Right forelimb (tissue), 1 donor: ENCODE results near the gene YWHAH.

Source experiments
- DNase-seq: peaks from one replicate; pipeline ENCODE4 v3.0.0-alpha.2; 2018

YWHAH gene

DNA sequence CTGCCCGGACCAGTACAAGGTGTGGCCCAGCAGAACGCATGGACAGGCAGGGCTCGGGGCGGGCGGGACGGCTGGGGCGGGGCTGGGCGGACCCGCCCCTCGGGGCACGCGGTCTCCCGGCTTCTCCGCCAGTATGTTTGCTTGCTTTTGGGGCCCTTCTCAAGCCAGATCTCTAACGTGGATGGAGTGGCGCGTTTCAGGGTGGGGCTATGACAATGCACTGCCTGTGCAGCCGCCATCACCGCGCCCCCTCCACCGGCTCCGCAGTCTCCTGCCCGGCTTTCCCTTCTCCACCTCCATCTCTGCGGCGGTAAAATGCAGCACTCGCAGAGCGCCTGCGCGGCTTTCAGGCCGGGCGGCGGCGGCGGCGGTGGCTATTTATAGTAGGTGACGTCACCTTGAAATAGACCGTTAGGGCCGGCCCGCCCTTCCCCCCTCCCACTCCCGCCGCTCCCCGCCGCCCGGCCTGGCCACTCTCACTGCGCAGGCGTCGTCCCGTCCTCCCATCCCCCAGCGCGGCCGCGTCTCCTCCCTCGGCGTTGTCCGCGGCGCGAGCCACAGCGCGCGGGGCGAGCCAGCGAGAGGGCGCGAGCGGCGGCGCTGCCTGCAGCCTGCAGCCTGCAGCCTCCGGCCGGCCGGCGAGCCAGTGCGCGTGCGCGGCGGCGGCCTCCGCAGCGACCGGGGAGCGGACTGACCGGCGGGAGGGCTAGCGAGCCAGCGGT lies at the start of gene YWHAH:
YWHAH (plus strand) TSS at position 558 of the 722 bp plus-strand sequence. CDS start 199 bp downstream, outside the sequence.
- peak; percentile 99 for DNase-seq

DNA sequence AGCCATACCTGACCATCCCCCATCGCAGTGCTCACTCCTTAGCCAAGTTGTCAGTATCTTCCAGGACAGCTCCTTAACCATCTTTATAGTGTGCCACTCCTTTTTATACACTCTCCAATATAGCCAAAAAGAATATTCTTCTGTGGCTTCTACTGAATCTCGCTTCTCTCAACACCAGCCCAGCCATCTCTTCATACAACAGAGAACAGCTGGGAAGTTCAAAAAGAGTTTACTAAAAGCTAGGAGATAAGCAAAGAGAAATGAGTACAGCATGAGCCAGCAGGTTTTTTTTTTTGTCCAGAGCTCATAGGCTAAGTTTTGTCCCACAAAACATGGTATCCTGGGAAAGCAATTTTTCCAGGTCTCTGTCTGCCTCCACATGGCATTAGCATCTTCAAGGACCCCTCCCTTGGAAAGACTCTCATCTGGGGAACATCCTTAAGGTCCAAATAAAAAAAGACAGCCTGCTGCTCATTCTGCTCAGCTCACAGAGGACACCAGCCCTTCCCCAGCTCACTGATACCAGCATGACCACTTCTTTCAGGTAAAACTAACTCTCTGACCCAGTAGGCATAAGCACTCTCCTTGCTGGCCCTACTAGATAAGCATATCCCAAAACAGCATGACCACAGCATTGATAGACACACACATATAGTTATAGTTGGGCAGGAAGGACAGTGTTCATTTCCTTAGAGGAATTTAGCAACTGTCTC lies 48.8 kb upstream of the YWHAH start:
- no peak for DNase-seq

GRCh38 chr22:31896472-31896871 lies 47.9 kb upstream of the YWHAH start:
- no peak for DNase-seq

GRCh38 chr22:31897842-31898805 lies 46.2 kb upstream of the YWHAH start:
- no peak for DNase-seq

DNA sequence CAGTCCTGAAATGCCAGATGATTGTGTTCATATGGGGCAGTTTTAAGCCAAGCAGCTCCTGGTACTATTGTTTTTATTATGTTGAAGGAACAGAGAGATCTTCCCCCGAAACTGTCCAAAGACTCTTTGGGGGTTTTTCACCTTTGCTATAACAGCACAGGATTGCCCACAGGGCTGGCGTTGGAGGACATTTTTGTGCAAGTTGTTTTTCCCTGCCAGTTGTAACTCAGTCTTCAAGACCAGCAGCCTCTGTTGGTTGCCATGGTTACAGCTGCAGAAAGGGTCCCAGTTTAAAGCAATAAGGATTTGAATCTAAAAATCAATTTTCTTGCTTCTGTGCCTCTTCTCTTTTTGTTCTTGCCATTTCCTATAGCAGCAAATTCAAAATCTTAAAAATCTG lies 45.4 kb upstream of the YWHAH start:
- no peak for DNase-seq

DNA sequence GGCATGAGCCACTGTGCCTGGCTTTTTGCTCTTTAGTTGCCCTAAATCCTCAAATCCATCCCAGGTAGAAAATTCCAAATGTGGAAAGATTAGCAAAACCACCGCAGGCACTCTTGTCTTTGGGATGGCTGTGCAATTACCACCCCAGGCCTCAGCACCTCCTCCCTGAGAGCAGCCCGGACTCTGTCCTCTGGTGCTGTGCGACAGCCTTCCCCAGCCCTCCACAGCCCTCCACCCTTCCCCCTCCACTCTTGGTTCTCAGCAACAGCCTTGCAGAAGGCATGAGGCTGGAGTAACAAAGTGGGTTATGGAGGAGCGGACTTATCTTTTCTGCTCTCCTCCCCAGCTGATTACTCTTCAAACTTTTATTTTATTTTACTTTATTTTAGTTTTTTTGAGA lies 44.7 kb upstream of the YWHAH start:
- DNase-seq, result no peak

DNA sequence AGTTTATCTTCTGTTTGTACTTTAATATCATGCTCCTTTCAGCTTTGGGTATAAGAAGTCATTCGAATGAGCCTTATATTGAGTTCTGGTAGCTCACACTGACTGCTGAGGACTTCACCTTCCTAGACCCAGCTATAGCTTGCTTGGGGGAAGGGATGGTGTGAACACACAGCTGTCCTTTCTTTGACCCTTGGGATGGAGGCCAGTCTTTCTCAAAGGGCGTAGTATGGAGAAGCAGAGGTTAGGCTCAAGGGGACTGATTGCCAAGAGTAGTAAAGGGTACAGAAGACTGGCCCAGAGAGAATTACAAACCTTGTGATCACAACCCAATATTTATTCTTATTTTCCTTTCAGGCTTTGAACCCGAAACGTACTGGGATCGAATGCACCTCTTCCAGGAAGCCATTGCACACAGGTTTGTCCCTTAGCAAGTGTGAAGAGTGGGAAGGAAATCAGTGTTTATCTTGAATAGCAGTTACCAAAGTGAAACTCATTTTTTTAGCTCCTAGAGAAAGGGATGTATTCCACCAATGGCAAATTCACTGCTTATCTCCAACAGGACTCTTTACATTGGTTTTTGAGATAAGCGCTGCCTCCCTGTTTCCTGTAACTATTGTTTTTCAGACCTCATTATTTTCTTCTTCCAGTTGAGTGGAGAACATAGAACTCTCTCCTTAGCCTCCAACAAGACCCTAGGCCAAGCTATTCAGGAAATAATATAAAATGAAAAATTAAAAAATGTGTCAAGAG lies 42.8 kb upstream of the YWHAH start:
- DNase-seq, result no peak

- no peak for DNase-seq
These were observed 39.7 kb upstream of the YWHAH start for GRCh38 chr22:31904651-31905050.

- DNase-seq, result no peak
These were observed 39.0 kb upstream of the YWHAH start for GRCh38 chr22:31905356-31905755.

- DNase-seq, result no peak
These were observed 38.2 kb upstream of the YWHAH start for GRCh38 chr22:31906086-31906485.

DNA sequence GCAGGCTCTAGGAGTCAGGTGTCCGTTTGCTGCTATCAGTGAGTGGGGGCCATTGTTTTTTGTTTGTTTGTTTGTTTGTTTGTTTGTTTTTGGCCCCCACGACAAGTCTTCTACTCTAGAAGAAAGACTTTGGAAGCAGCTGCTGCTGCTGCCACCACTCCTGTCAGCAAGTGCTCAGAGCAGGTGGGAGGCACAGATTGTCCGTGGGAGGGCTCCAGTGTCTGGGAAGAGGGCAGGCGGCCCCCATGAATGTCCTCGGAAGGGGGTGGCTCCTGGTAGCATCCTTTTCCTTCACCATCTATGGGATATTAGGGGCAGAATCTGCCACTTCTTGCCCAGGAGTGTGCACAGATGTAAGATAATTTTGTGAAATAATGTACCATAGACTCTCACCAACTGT lies 37.8 kb upstream of the YWHAH start:
- DNase-seq, result no peak

GRCh38 chr22:31909977-31910376 lies 34.4 kb upstream of the YWHAH start:
- DNase-seq, result no peak

DNA sequence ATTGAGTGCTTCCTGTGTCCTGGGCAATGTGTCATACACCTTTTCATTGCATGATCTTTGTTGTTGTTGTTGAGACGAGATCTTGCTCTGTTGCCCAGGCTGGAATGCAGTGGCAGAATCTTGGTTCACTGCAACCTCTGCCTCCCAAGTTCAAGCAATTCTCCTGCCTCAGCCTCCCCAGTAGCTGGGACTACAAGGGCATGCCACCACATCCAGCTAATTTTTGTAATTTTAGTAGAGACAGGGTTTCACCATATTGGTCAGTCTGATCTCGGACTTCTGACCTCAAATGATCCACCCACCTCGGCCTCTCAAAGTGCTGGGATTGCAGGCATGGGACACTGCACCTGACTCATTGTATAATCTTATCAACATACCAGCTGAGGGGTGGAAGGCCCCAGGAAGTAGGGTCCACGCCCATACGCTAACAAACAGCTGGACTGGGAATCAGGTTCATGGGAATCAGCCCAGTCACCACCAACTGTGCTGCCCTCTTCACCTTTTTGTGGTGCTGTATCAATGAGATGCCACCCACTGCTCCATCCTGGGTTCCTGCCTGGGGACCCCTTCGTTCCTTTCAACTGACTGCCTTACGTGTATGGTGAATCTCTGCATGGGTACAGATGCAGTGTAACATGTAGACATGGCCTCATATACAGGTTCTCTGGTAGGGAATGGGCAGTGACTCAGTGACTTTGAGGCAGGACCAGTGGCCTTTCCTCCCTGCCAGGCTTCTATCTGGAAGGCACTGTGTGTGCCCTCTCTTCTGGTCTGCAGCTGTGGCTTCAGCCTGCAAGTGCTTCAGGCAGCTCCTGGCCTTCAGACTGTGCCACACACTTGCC lies 32.5 kb upstream of the YWHAH start:
- DNase-seq, result no peak

- no peak for DNase-seq
These were observed 32.0 kb upstream of the YWHAH start for GRCh38 chr22:31912407-31912743.

DNA sequence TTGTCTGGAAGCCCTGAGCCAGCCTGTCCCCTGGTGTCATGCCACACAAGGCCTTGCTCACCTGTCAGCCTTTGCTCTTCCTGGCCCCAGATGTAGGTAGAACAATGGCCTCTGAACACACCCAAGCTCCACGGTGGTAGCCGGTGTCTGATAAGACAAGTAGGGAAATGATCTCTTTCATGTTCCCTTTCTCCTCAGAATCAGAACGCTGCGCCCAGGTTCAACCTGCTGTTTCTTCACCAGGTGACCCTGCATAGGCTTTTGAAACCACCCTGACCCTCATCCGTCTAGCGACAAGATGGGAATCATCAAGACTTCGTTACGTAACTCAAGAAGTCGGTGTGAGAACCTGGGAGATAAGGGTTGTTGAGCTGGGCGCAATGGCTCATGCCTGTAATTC lies 28.7 kb upstream of the YWHAH start:
- no peak for DNase-seq

- no peak for DNase-seq
These were observed 27.0 kb upstream of the YWHAH start for GRCh38 chr22:31917227-31917921.

GRCh38 chr22:31919730-31920129 lies 24.6 kb upstream of the YWHAH start:
- no peak for DNase-seq

- DNase-seq, result no peak
These were observed 24.0 kb upstream of the YWHAH start for GRCh38 chr22:31920306-31920705.

DNA sequence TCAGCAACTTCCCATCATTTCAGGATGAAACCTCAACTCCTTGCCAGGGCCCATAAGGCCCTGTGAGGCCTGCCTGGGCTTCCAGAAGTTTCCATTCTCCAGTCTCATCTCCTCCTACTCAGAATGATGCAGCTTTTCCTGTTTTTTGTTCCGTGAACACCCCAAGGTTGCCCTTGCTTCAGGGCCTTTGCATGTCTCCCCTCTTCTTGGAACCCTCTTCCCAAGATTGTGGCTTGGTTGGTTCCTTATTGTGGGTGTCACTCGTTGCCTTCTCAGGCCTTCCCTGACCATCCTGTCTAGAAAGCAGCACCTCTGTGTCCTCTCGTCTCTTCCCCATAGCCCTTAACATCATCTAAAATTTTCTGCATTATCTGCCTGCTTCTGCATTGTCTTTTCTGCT lies 23.2 kb upstream of the YWHAH start:
- DNase-seq, result no peak

- no peak for DNase-seq
These were observed 21.8 kb upstream of the YWHAH start for GRCh38 chr22:31922534-31922933.

DNA sequence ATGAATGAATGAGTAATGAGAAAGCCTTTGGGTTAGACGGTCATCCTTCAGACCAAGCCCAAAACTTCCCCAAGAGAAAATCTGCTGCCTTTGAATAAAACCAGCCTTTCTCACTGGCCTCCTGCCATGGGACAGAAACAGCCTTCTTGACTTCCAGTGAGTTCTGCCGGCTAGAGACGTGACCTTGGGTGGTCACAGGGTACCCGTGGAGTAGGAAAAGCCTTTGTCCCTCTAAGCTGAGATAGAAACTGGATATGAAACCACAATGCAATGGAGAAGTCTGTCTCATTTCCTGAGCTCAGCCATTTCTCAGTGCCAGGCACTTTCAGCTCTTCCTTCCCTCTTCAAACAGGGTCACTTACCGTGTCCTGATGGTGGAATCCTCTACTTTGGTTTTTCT lies 21.2 kb upstream of the YWHAH start:
- DNase-seq, result no peak
